Ovary (tissue), 3 donors: ENCODE measurements around the gene NKAIN2.

Experiments used
- POLR2A ChIP-seq: fragments of 450-650 bp; IDR thresholded peaks from one replicate; pipeline ENCODE4 v1.6.1; 2017; ENCODE audit warnings: antibody characterized with exemption, mild to moderate bottlenecking, moderate library complexity
- TF ChIP-seq, protein P1 (sequence below), 3 donors: fragments of 450-650 bp in 2 of 3; fragments of 200-600 bp in 1 of 3; IDR thresholded peaks; one replicate each; pipeline versions ENCODE4 v1.5.1 to v1.8.0; 2016 to 2022; ENCODE audit warnings: antibody characterized with exemption in 3 of 3, mild to moderate bottlenecking in 1 of 3
- donor health status: DM: no; HTN: no; CAD: no.

DNA sequence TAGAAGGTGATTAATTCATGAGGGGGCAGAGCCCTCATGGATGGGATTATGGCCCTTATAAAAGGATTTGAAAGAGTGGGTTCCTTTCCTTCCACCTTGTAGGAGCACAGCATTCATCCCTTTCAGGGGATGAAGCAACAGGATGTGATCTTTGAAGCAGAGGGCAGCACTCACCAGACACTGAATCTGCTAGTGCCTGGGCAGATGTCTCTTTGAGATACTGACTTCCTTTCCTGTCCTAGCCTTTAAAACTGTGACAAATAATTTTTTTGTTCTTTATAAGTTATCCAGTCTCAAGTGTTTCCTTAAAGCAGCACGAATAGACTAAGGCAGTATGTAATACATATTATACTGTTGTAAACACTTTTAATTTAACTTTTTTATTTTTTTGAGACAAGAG lies 620.0 kb downstream of the NKAIN2 start:
- TF ChIP-seq, protein P1, sequence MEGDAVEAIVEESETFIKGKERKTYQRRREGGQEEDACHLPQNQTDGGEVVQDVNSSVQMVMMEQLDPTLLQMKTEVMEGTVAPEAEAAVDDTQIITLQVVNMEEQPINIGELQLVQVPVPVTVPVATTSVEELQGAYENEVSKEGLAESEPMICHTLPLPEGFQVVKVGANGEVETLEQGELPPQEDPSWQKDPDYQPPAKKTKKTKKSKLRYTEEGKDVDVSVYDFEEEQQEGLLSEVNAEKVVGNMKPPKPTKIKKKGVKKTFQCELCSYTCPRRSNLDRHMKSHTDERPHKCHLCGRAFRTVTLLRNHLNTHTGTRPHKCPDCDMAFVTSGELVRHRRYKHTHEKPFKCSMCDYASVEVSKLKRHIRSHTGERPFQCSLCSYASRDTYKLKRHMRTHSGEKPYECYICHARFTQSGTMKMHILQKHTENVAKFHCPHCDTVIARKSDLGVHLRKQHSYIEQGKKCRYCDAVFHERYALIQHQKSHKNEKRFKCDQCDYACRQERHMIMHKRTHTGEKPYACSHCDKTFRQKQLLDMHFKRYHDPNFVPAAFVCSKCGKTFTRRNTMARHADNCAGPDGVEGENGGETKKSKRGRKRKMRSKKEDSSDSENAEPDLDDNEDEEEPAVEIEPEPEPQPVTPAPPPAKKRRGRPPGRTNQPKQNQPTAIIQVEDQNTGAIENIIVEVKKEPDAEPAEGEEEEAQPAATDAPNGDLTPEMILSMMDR (IDR thresholded peaks at IDR 0.05): no peak
- TF ChIP-seq POLR2A: no peak
